HG02884 (cell line): ENCODE data around the gene COQ8A.
A peak's percentile ranks its signal among the peaks of the same experiment; 100 is the strongest.
"Not testable (repeated sequence)": the region's sequence is repeated elsewhere in the genome, so short reads cannot be mapped to it uniquely, and the experiment has no call there.

Experiments used
- ATAC-seq: cut with Tn5 transposase; IDR thresholded peaks from one replicate; pipeline ENCODE4 v1.9.1; 2021; ENCODE audit warnings: mild to moderate bottlenecking, moderate library complexity; ENCODE audit not compliant: unreplicated experiment

Gene COQ8A

DNA sequence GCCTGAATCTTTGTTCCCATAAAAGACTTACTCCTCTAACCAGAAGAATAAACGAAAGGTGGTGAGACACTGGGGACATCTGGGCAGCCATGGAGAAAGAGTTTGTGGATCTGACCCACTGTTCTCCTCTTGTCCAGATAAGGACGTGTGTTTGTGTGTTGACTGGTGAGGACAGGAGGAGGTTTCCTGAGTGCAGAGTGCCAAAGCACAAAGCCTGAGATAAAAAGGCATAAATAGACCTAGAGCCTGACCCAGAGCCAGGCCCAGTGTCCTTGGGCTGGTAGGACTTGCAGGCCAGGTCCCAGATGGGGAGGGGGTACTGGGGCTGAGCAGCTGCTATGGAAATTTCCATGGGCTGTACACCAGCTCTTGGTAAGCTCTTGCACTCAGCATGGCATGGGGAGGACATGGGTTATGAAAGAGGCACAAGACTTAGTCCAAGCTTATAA lies 19.6 kb upstream of the COQ8A start:
- ATAC-seq = no peak

GRCh38 chr1:226921504-226921903 lies 18.6 kb upstream of the COQ8A start:
- ATAC-seq = no peak

- ATAC-seq = not testable (repeated sequence)
Observed at GRCh38 chr1:226929260-226930111, 10.6 kb upstream of the COQ8A start.

DNA sequence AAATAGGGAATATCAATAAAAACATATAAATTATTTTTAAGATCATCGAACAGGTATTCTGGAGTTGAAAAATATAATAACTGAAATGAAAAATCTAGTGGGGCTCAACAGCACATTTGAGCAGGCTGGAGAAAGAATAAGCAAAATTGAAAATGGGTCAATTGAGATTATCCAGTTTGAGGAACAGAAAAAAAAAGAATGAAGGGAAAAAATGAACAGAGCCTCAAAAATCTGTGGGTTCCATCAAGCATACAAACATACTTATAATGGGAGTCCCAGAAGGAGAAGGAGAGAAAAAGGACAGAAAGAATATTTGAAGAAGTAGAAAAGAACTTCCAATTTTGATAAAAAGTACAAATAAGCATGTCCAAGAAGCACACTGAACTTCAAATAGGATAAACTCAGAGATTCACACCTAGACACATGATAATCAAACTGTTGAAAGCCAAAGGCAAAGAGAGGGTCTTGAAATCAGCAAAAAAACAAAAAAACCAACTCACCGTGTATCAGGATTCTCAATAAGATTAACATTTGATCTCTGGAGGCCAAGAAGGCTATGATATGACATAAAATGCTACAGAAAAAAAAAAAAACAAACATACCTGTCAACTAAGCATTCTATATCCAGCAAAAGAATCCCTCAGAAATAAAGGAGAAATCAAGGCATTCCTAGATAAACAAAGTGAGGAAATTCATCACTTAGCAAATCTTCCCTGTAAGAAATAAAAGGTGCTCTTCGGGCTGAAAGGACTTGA lies 5.4 kb upstream of the COQ8A start:
- ATAC-seq = no peak

DNA sequence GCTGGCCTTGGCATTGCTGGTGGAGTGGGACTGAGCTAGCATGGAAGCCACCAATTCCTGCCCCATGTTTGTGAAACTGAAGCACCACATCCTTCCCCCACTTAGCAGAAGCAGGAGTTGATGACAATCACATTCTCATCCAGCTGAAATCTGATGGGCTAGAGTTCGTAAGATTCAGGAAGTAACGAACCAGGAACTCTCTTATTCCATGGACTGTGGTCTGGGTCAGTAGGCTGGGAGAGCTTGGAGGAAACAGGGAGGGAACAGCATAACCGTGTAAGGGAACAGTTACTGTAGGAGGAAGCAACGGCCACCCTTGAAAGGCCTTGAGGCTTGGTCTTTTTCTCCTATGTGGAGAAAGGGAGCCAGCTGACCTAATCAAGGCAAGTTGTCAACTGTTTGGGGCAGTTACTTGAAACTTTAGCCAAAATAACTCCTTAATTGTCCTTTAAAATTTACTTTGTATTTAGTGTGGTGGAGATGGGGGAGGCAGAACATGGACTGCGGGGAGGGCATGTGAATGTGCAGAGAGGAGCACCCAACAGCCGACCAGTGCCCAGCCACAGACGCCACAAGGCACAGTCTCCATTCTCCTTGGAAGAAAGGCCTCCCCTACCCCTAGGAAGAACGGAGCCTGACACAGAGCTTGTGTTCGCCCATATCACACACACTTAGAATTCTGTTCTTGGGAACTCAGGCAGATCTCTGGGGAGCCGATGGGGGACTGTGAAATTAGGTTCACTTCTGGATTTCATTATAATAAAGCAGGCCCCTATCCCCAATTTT lies 2.0 kb upstream of the COQ8A start:
- no peak for ATAC-seq

GRCh38 chr1:226938903-226939437 lies 1.1 kb upstream of the COQ8A start:
- ATAC-seq = no peak

GRCh38 chr1:226939438-226940028 lies 561 bp upstream of the COQ8A start:
- ATAC-seq = peak; percentile 31

DNA sequence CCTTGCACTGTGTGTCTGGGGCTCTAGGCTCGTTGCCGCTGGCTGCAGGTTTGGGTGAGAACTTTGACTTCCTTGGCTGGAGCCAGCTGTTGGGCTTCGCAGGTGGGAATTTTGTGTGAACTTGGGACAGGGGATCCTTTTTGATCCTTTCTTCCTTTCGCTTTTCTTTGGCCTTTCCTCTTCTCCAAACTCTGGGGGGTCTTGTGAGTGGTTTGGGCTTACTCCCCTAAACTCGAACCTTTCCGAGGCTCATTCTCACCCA lies 643 bp downstream of the COQ8A start:
- no peak for ATAC-seq

DNA sequence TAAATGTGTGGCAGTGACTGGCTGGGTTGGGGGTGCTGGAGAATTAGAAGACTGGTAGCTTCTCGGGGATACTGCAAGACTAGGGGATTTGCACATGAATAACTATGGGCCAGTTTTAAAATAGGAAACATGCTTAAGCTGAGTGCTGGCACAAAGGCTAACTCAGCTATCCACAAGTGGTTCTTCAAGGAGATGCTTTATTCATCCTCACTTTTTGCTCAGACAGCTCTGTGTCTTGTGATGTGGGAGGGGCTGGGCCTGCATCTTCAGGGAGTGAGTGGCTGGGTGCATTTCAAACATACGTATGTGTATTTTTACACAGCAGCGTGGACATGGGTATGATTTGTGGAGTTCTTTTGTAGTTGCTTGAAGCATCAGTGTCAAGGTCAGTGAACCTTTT lies 2.3 kb downstream of the COQ8A start:
- no peak for ATAC-seq

- ATAC-seq = no peak
Observed at GRCh38 chr1:226943156-226943555, 3.1 kb downstream of the COQ8A start.

DNA sequence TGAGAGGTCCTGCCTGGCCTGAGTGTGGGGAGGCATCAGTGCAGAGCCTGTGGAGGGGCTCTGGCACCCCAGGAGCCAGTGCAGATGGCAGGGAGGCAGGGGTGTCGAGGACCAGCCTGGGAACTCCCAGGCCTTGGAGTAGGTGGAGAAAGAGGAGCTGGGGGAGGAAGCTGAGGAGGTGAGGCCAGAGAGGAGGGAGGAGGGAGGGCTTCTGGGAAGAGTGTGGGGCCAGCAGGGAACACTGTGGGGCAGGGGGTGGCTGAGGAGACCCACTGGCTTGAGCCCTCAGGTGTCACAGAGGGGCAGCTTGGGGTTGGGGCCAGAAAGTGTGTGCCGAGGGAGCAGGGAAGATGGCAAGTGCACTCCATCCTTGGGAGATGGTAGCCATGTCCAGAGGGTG lies 3.8 kb downstream of the COQ8A start:
- no peak for ATAC-seq

DNA sequence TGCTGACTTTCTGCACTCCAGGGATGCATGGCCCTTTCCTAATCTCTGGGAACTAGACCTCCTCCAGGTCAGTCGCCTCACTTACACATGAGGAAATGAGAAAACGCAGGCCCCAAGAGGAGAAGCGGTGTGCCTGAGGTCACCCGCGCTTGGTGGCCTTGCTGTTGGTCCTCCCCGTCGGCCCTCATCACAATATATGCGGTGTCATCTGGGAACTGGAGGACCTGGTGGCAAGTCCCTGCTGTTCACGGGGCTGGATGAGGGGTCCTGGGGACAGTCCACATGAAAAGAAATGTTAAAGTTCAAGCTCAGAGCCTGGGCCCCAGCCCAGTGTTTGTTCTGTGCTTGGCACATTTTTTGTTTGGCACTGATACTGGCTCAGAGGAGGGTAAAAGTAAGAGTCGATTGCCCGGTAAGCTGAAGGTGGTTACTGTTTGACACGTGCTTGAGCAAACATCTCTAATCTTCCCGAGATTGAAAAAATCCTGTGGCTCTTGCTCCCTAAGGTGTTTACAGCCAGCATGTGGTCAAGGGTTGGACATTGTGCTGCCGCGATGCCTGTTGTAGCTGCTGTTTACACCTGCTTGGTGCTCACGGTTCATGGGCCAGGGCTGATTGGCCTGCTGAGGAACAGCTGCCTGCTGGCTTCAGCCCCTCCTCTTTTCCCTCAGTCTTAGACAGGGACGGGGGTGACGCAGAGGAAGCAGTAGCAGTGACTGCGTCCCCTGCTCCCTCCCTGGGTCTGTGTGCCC lies 5.2 kb downstream of the COQ8A start:
- no peak for ATAC-seq

DNA sequence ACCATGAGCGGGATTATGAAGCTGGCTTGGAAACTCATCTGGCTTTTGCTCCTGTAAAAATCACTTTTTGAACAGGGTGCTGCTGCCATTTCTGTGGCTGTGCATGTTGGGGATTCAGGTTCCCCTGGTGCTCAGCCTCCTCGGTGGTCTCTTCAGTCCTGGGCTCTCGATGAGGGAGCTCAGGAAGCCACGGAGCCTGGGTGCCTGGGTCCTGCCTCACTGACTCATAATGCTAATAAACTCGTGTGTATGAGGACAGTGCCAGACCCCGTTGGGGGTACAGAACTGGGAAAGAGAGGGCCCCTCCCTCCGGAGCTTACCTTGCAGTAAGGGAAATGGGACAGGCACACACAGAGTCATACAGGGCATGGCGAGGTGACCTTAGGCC lies 5.8 kb downstream of the COQ8A start:
- ATAC-seq = no peak

GRCh38 chr1:226946285-226946684 lies 6.2 kb downstream of the COQ8A start:
- ATAC-seq = no peak

GRCh38 chr1:226946841-226947240 lies 6.7 kb downstream of the COQ8A start:
- ATAC-seq = no peak

DNA sequence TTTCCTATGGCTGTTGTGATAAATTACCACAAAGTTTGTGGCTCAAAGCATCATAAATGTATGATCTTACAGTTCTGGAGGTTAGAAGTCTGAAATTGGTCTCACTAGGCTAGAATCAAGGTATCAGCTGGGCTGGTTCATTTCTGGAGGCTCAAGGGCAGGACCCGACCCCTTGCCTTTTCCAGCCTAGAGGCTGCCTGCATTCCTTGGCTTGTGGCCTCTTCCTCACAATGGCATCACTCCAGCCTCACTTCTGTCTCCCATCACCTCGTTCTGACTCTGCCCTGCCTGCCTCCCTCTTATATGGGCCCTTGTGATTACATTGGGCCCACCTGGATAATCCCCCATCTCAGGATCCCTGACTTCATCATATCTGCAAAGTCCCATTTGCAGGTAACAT lies 8.0 kb downstream of the COQ8A start:
- no peak for ATAC-seq

DNA sequence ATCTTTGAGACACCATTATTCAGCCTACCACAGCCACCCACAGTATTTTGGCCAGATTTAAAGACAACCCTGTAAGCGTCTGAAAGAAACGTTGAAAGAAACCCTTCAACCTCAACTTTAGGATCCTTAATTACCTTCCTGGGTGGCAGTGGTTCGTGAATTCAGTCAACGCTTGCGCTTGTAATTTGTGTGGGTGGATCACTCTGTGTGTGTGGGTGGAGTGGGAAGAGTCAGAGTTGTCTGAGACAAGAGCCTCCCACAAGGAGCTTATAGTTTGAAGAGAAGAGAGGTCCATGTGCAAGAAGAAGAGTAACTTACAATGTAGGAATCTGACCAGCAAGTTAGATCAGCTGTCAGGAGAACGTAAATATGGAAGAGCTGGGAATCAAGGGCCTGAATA lies 8.4 kb downstream of the COQ8A start:
- ATAC-seq = no peak

GRCh38 chr1:226948996-226949395 lies 8.9 kb downstream of the COQ8A start:
- no peak for ATAC-seq

DNA sequence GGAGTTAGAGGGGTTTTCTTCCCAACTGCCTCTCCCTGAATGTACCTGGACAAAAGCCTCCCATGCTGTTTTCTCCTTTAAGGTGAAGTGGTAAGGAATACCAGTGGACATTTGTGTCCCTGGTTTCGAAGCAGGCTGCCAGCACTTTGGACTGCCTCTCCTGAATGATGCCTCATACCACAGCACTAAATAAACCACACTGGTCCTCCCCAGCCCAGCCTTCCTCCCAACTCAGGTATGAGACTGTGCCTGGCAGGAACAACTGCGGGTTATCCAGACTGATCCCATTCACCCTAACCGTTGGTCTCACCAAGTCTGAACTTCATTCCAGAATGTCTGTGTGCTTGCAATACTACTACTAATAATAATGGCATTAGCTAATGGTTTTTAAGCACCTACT lies 9.3 kb downstream of the COQ8A start:
- no peak for ATAC-seq

- ATAC-seq = no peak
Observed at GRCh38 chr1:226950316-226950715, 10.2 kb downstream of the COQ8A start.
